SU-DHL-6 (cell line): ENCODE data around the gene CUBN.

ENCODE experiments used
- H2AFZ ChIP-seq: fragments of 200-600 bp; sonication (generic); 2 replicates; pipeline ENCODE4 v1.6.1; 2014; ENCODE audit warnings: low read depth, mild to moderate bottlenecking, moderate library complexity, mixed read lengths, antibody characterized with exemption, low read length; ENCODE audit not compliant: severe bottlenecking
- H3F3A ChIP-seq: fragments of 200-600 bp; shearing (Covaris generic); 2 replicates; pipeline ENCODE4 v1.6.0; 2016; ENCODE audit warnings: antibody characterized with exemption, mild to moderate bottlenecking; ENCODE audit not compliant: insufficient read depth
- H3K27ac ChIP-seq: fragments of 200-600 bp; sonication (generic); 2 replicates; pipeline ENCODE4 v1.5.1; 2016; ENCODE audit warnings: low read depth, mild to moderate bottlenecking, low read length, moderate library complexity, mixed read lengths
- H3K27me3 ChIP-seq: fragments of 200-600 bp; sonication (generic), shearing (Covaris generic); 2 replicates; pipeline ENCODE4 v1.6.0; 2014; ENCODE audit warnings: mild to moderate bottlenecking, low read length
- H3K36me3 ChIP-seq: fragments of 200-600 bp; sonication (generic); 2 replicates; pipeline ENCODE4 v1.6.1; 2014; ENCODE audit warnings: mild to moderate bottlenecking, low read length, mixed read lengths
- H3K4me2 ChIP-seq: fragments of 300-600, 200-600 bp; shearing (Covaris generic), sonication (generic); 2 replicates; pipeline ENCODE4 v1.6.0; 2014; ENCODE audit warnings: low read length, low read depth, mild to moderate bottlenecking; ENCODE audit not compliant: poor library complexity, severe bottlenecking
- H3K4me3 ChIP-seq: fragments of 200-600 bp; sonication (generic); 2 replicates; pipeline ENCODE4 v1.5.1; 2014; ENCODE audit warnings: antibody characterized with exemption, low read length, mild to moderate bottlenecking, mixed read lengths; ENCODE audit not compliant: insufficient read depth, poor library complexity, severe bottlenecking
- H3K79me2 ChIP-seq: fragments of 200-600 bp; sonication (generic); 2 replicates; pipeline ENCODE4 v1.6.1; 2014; ENCODE audit warnings: mild to moderate bottlenecking, low read length, moderate library complexity; ENCODE audit not compliant: insufficient read depth
- H3K9ac ChIP-seq: fragments of 200-600 bp; sonication (generic); 2 replicates; pipeline ENCODE4 v1.7.0; 2014; ENCODE audit warnings: mild to moderate bottlenecking, low read length
- H3K9me2 ChIP-seq: fragments of 200-600 bp; sonication (generic); replicated peaks from 2 replicates; pipeline ENCODE4 v1.6.1; 2014; ENCODE audit warnings: low read length; ENCODE audit not compliant: insufficient read depth
- H3K9me3 ChIP-seq: fragments of 200-600 bp; sonication (generic); 2 replicates; pipeline ENCODE4 v1.6.1; 2014; ENCODE audit warnings: low read length, mixed read lengths; ENCODE audit not compliant: insufficient read depth
- H4K20me1 ChIP-seq: fragments of 200-600 bp; sonication (generic); 2 replicates; pipeline ENCODE4 v1.6.1; 2014; ENCODE audit warnings: low read depth, mild to moderate bottlenecking, antibody characterized with exemption, low read length, moderate library complexity, mixed read lengths
- EZH2phosphoT487 ChIP-seq: fragments of 200-600 bp; sonication (generic), shearing (Covaris generic); conservative IDR thresholded peaks from 2 replicates; pipeline ENCODE4 v1.6.1; 2018; ENCODE audit warnings: mild to moderate bottlenecking, antibody characterized with exemption, low read length, moderate library complexity, mixed read lengths
- TF ChIP-seq, protein P1 (sequence below): fragments of 200-600 bp; sonication (generic); IDR thresholded peaks from one replicate; pipeline ENCODE4 v1.5.1; 2017; ENCODE audit warnings: antibody characterized with exemption, mild to moderate bottlenecking, low read length, moderate library complexity; ENCODE audit not compliant: insufficient read depth, poor library complexity, severe bottlenecking

The CUBN gene

DNA sequence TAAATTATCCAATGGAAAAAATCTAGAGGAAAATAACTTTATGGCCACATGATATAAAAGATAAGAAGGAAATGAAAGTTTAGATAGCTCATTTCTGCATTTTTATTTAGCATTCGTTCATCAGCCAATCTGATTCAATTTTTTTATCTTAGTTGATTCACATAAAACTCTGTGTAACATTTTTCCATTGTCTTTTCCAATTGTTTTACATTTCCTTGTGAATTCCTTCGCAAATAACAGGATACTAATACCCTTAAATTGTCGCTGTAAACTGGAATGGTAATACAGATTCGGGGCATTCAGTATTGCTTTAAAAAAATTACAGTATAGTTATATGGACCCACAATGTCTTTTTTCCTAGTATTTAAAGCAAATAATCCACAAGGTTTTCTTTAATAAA, 136.4 kb downstream of the CUBN start:
- Histone ChIP-seq H3K4me3 (no peak overlapping the region), H3F3A (no peaks in the 10 kb centered on the region), H3K9ac (no peak overlapping the region), H4K20me1 (no peaks in the 10 kb centered on the region), H2AFZ (no peak overlapping the region), H3K4me2 (no peak overlapping the region), H3K36me3 (no peaks in the 10 kb centered on the region), H3K27ac (no peak overlapping the region), H3K79me2 (no peaks in the 10 kb centered on the region), H3K27me3 (no peaks in the 10 kb centered on the region), H3K9me3 (no peaks in the 10 kb centered on the region), H3K9me2 (no peaks in the 10 kb centered on the region)
- TF ChIP-seq, protein P1, sequence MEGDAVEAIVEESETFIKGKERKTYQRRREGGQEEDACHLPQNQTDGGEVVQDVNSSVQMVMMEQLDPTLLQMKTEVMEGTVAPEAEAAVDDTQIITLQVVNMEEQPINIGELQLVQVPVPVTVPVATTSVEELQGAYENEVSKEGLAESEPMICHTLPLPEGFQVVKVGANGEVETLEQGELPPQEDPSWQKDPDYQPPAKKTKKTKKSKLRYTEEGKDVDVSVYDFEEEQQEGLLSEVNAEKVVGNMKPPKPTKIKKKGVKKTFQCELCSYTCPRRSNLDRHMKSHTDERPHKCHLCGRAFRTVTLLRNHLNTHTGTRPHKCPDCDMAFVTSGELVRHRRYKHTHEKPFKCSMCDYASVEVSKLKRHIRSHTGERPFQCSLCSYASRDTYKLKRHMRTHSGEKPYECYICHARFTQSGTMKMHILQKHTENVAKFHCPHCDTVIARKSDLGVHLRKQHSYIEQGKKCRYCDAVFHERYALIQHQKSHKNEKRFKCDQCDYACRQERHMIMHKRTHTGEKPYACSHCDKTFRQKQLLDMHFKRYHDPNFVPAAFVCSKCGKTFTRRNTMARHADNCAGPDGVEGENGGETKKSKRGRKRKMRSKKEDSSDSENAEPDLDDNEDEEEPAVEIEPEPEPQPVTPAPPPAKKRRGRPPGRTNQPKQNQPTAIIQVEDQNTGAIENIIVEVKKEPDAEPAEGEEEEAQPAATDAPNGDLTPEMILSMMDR, result no peak
- no peak for TF ChIP-seq EZH2phosphoT487

DNA sequence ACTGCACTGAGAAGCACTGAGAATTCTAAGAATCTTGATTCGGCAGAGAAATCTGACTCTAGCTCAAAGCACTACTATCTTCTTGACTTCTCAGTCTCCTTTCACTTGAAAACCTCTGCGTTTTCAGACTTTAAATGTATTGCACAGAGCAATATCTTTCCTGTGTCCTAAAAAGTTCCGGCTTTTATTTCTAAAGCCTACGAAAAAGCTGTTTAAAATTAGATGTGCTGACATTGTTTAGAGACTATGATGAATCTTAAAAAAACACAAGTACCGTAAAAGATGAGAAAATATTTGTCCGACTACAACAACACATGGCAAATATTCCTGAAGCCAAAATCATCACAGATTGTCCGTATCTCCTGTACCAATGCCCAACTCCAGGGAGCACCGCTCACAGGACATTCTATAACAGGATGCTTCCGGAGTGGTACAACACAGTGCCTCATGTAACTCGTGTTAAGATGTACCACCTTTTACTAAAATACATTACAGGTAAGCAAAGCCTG, 136.9 kb downstream of the CUBN start:
- Histone ChIP-seq H3F3A (no peaks in the 10 kb centered on the region), H3K9me3 (no peaks in the 10 kb centered on the region), H4K20me1 (no peaks in the 10 kb centered on the region), H3K79me2 (no peaks in the 10 kb centered on the region), H2AFZ (no peak overlapping the region), H3K36me3 (no peaks in the 10 kb centered on the region), H3K9me2 (no peaks in the 10 kb centered on the region), H3K27me3 (no peaks in the 10 kb centered on the region), H3K4me2 (no peak overlapping the region), H3K9ac (no peak overlapping the region), H3K4me3 (no peak overlapping the region), H3K27ac (no peak overlapping the region)
- TF ChIP-seq, protein P1, result no peak
- no peak for TF ChIP-seq EZH2phosphoT487

DNA sequence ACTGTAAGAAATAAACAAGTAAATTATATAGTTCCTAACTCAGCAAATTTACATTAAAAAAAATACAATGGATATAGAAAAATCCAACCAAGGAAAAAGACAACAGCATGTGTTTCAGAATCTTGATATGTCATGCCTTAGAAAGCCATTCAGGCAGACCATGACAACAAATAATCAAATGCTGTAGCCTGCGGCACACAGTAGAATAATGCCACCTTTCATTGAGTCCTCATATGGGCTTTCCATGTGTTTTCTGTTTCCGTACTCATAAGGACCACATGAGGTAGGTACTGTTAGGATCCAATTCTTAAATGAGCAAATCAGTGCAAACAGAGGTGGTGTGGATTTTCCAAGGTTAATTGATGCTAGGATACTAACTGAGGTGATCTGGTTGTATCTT, 138.6 kb downstream of the CUBN start:
- Histone ChIP-seq H3K4me2 (no peak overlapping the region), H3K36me3 (no peaks in the 10 kb centered on the region), H3K9ac (no peak overlapping the region), H3K4me3 (no peak overlapping the region), H3K9me2 (no peaks in the 10 kb centered on the region), H4K20me1 (no peaks in the 10 kb centered on the region), H3K27ac (no peak overlapping the region), H3K27me3 (no peaks in the 10 kb centered on the region), H3K79me2 (no peaks in the 10 kb centered on the region), H2AFZ (no peak overlapping the region), H3K9me3 (no peaks in the 10 kb centered on the region), H3F3A (no peaks in the 10 kb centered on the region)
- TF ChIP-seq, protein P1, result no peak
- TF ChIP-seq EZH2phosphoT487, result no peak
